Measurements from ENCODE around the gene SPAG8.

Gene SPAG8

GRCh38 chr9:35856206-35856605 is 44.1 kb upstream of the SPAG8 start:
- no peak for TF ChIP-seq CTCF (conservative IDR thresholded peaks at IDR 0.05; ENCODE audit: low read length)
- TF ChIP-seq EZH2phosphoT487 (IDR thresholded peaks at IDR 0.05; ENCODE audit: borderline replicate concordance): no peak
- no peaks in the 10 kb centered on the region for H4K20me1 ChIP-seq (ENCODE audit: insufficient read depth, low read length, poor library complexity, severe bottlenecking)
- H3K4me2 ChIP-seq (ENCODE audit: low read depth, low read length, poor library complexity, severe bottlenecking): no peak overlapping the region
- H3K27me3 ChIP-seq (ENCODE audit: insufficient read depth, low read length, poor library complexity, severe bottlenecking): no peaks in the 10 kb centered on the region
- H3K9ac ChIP-seq (ENCODE audit: low read depth, low read length, poor library complexity, severe bottlenecking): no peak overlapping the region
- no peaks in the 10 kb centered on the region for H3K79me2 ChIP-seq (ENCODE audit: insufficient read depth, low read length)
- H3K4me1 ChIP-seq (ENCODE audit: insufficient read depth, low read length, poor library complexity, severe bottlenecking): no peaks in the 10 kb centered on the region
- H2AFZ ChIP-seq (ENCODE audit: low read length): no peak overlapping the region
- H3K9me3 ChIP-seq (ENCODE audit: insufficient read depth, low read depth, low read length): no peaks in the 10 kb centered on the region
- no peak overlapping the region for H3K4me3 ChIP-seq (ENCODE audit: low read length, poor library complexity, severe bottlenecking)
- no peaks in the 10 kb centered on the region for H3F3A ChIP-seq (ENCODE audit: low read depth)
- H3K36me3 ChIP-seq (ENCODE audit: insufficient read depth, low read length): no peaks in the 10 kb centered on the region
- H3K9me2 ChIP-seq (replicated peaks; ENCODE audit: low read depth, low read length): no peaks in the 10 kb centered on the region

- no peaks in the 10 kb centered on the region for H3K79me2 ChIP-seq (ENCODE audit: insufficient read depth, low read length)
- no peak overlapping the region for H3K4me3 ChIP-seq (ENCODE audit: low read length, poor library complexity, severe bottlenecking)
- no peak overlapping the region for H3K4me2 ChIP-seq (ENCODE audit: low read depth, low read length, poor library complexity, severe bottlenecking)
Measured at GRCh38 chr9:35854091-35854762, 42.2 kb upstream of the SPAG8 start.

GRCh38 chr9:35852876-35853865 is 41.1 kb upstream of the SPAG8 start:
- Histone ChIP-seq H3F3A (ENCODE audit: low read depth) (no peaks in the 10 kb centered on the region), H3K4me2 (ENCODE audit: low read depth, low read length, poor library complexity, severe bottlenecking) (no peak overlapping the region), H3K9ac (ENCODE audit: low read depth, low read length, poor library complexity, severe bottlenecking) (no peak overlapping the region)

More at GRCh38 chr9:35854091-35854762, 42.2 kb upstream of the SPAG8 start:
- H3F3A ChIP-seq (ENCODE audit: low read depth): no peaks in the 10 kb centered on the region
- H3K27me3 ChIP-seq (ENCODE audit: insufficient read depth, low read length, poor library complexity, severe bottlenecking): no peaks in the 10 kb centered on the region
- no peaks in the 10 kb centered on the region for H4K20me1 ChIP-seq (ENCODE audit: insufficient read depth, low read length, poor library complexity, severe bottlenecking)
- TF ChIP-seq EZH2phosphoT487 (IDR thresholded peaks at IDR 0.05; ENCODE audit: borderline replicate concordance) (no peak), CTCF (conservative IDR thresholded peaks at IDR 0.05; ENCODE audit: low read length) (no peak)
- no peaks in the 10 kb centered on the region for H3K9me3 ChIP-seq (ENCODE audit: insufficient read depth, low read depth, low read length)
- H3K36me3 ChIP-seq (ENCODE audit: insufficient read depth, low read length): no peaks in the 10 kb centered on the region
- H3K9ac ChIP-seq (ENCODE audit: low read depth, low read length, poor library complexity, severe bottlenecking): no peak overlapping the region
- no peaks in the 10 kb centered on the region for H3K9me2 ChIP-seq (replicated peaks; ENCODE audit: low read depth, low read length)
- H3K4me1 ChIP-seq (ENCODE audit: insufficient read depth, low read length, poor library complexity, severe bottlenecking): no peaks in the 10 kb centered on the region
- H2AFZ ChIP-seq (ENCODE audit: low read length): no peak overlapping the region

More at GRCh38 chr9:35852876-35853865, 41.1 kb upstream of the SPAG8 start:
- Histone ChIP-seq H3K27me3 (ENCODE audit: insufficient read depth, low read length, poor library complexity, severe bottlenecking) (no peaks in the 10 kb centered on the region), H3K79me2 (ENCODE audit: insufficient read depth, low read length) (no peaks in the 10 kb centered on the region), H3K9me3 (ENCODE audit: insufficient read depth, low read depth, low read length) (no peaks in the 10 kb centered on the region), H4K20me1 (ENCODE audit: insufficient read depth, low read length, poor library complexity, severe bottlenecking) (no peaks in the 10 kb centered on the region), H3K4me3 (ENCODE audit: low read length, poor library complexity, severe bottlenecking) (no peak overlapping the region), H2AFZ (ENCODE audit: low read length) (no peak overlapping the region), H3K4me1 (ENCODE audit: insufficient read depth, low read length, poor library complexity, severe bottlenecking) (no peaks in the 10 kb centered on the region), H3K36me3 (ENCODE audit: insufficient read depth, low read length) (no peaks in the 10 kb centered on the region), H3K9me2 (replicated peaks; ENCODE audit: low read depth, low read length) (no peaks in the 10 kb centered on the region)
- TF ChIP-seq CTCF (conservative IDR thresholded peaks at IDR 0.05; ENCODE audit: low read length) (no peak), EZH2phosphoT487 (IDR thresholded peaks at IDR 0.05; ENCODE audit: borderline replicate concordance) (no peak)

All from Loucy (cell line).